Measurements from ENCODE around the gene RBM33. TPM values are rescaled to one million over a fixed set of nuclear protein-coding genes. Genes with fewer than 3 reads are reported as not detected.

RBM33 gene
- total RNA-seq, 1 donor from 2014 or later: 117 TPM

GRCh38 chr7:155792315-155792960 is 148.0 kb downstream of the RBM33 start:
- ATAC-seq (ENCODE audit: low read depth) (no peak), DNase-seq (no peak)
- no peak overlapping the region for H3K4me3 Mint-ChIP-seq
- H3K9me3 Mint-ChIP-seq: no peaks in the 10 kb centered on the region
- H3K27me3 Mint-ChIP-seq: peaks cover 13% of the 10 kb centered on the region
- H3K36me3 Mint-ChIP-seq (ENCODE audit: low read depth): no peaks in the 10 kb centered on the region
- ChIA-PET CTCF (no interaction called here), POLR2A (no interaction called here)
- peaks cover 5% of the 10 kb centered on the region for H3K4me1 Mint-ChIP-seq
- no peak overlapping the region for H3K27ac Mint-ChIP-seq
- TF ChIP-seq CTCF (IDR thresholded peaks at IDR 0.05): no peak
- intact Hi-C loops (cut with micrococcal nuclease): no loop called here

- intact Hi-C loops (cut with micrococcal nuclease): no loop called here
- POLR2A ChIA-PET: no interaction called here
- ATAC-seq (ENCODE audit: low read depth) (no peak), DNase-seq (no peak)
- H3K4me3 Mint-ChIP-seq: no peak overlapping the region
- no peak for TF ChIP-seq CTCF (IDR thresholded peaks at IDR 0.05)
- CTCF ChIA-PET: no interaction called here
- no peaks in the 10 kb centered on the region for H3K36me3 Mint-ChIP-seq (ENCODE audit: low read depth)
- no peaks in the 10 kb centered on the region for H3K4me1 Mint-ChIP-seq
- H3K9me3 Mint-ChIP-seq: no peaks in the 10 kb centered on the region
- peaks cover 8% of the 10 kb centered on the region for H3K27me3 Mint-ChIP-seq
- H3K27ac Mint-ChIP-seq: no peak overlapping the region
Observed at GRCh38 chr7:155792999-155793560, 148.6 kb downstream of the RBM33 start.

GRCh38 chr7:155793720-155794119 is 149.3 kb downstream of the RBM33 start:
- ATAC-seq (ENCODE audit: low read depth) (no peak), DNase-seq (no peak)
- Mint-ChIP-seq H3K36me3 (ENCODE audit: low read depth) (no peaks in the 10 kb centered on the region), H3K9me3 (no peaks in the 10 kb centered on the region), H3K4me3 (no peak overlapping the region), H3K27ac (no peak overlapping the region), H3K27me3 (peaks cover 12% of the 10 kb centered on the region), H3K4me1 (peaks cover 5% of the 10 kb centered on the region)
- no peak for TF ChIP-seq CTCF (IDR thresholded peaks at IDR 0.05)
- intact Hi-C loops (cut with micrococcal nuclease): no loop called here
- ChIA-PET POLR2A (no interaction called here), CTCF (interaction anchor here (0.5 kb wide), 1 partner anchor 158 kb away, joined by 7 read pairs; no protein-coding TSS in a partner anchor)

- intact Hi-C loops (cut with micrococcal nuclease): no loop called here
- Mint-ChIP-seq H3K4me1 (peaks cover 10% of the 10 kb centered on the region), H3K36me3 (ENCODE audit: low read depth) (no peaks in the 10 kb centered on the region), H3K27me3 (peaks cover 12% of the 10 kb centered on the region), H3K9me3 (no peaks in the 10 kb centered on the region), H3K4me3 (no peak overlapping the region), H3K27ac (no peak overlapping the region)
- TF ChIP-seq CTCF (IDR thresholded peaks at IDR 0.05): no peak
- ChIA-PET CTCF (interaction anchor here (0.5 to 1.3 kb wide), 2 partner anchors 158 to 195 kb away, joined by 3 to 7 read pairs; no protein-coding TSS in a partner anchor), POLR2A (interaction anchor here (0.6 kb wide), 1 partner anchor 56 kb away, joined by 6 read pairs; no protein-coding TSS in a partner anchor)
- DNase-seq (no peak), ATAC-seq (ENCODE audit: low read depth) (no peak)
Observed at GRCh38 chr7:155794196-155794595, 149.7 kb downstream of the RBM33 start.

- DNase-seq (no peak), ATAC-seq (ENCODE audit: low read depth) (no peak)
- no peak for TF ChIP-seq CTCF (IDR thresholded peaks at IDR 0.05)
- Mint-ChIP-seq H3K27ac (no peak overlapping the region), H3K4me1 (peaks cover 10% of the 10 kb centered on the region), H3K9me3 (no peaks in the 10 kb centered on the region), H3K36me3 (ENCODE audit: low read depth) (no peaks in the 10 kb centered on the region), H3K4me3 (no peak overlapping the region), H3K27me3 (peaks cover 22% of the 10 kb centered on the region)
- CTCF ChIA-PET: interaction anchor here (1.3 kb wide), 1 partner anchor 196 kb away, joined by 3 read pairs; no protein-coding TSS in a partner anchor
- POLR2A ChIA-PET: interaction anchor here (0.7 kb wide), 1 partner anchor 53 kb away, joined by 5 read pairs; no protein-coding TSS in a partner anchor
- intact Hi-C loops (cut with micrococcal nuclease): no loop called here
Observed at GRCh38 chr7:155795401-155795800, 150.9 kb downstream of the RBM33 start.
